ENCODE data around the gene DNAH17.

GRCh38 chr17:78431692-78431958 lies 145.6 kb downstream of the DNAH17 start:
- TF ChIP-seq POLR2A (IDR thresholded peaks at IDR 0.05; ENCODE audit: borderline replicate concordance, extremely low read depth, insufficient read depth, insufficient read length): no peak
- no peak for TF ChIP-seq ZBTB33 (IDR thresholded peaks at IDR 0.05; ENCODE audit: extremely low read depth, insufficient replicate concordance, low read length)
- no peak for TF ChIP-seq EGR1 (IDR thresholded peaks at IDR 0.05; ENCODE audit: low read depth)

Measured in HCT116 (cell line).